ENCODE measurements around the gene RAB10. TPM values are rescaled to one million over a fixed set of nuclear protein-coding genes. Genes with fewer than 3 reads are reported as not detected.

RAB10 gene
- total RNA-seq, 1 experiment from 2014 or later: 130 TPM

DNA sequence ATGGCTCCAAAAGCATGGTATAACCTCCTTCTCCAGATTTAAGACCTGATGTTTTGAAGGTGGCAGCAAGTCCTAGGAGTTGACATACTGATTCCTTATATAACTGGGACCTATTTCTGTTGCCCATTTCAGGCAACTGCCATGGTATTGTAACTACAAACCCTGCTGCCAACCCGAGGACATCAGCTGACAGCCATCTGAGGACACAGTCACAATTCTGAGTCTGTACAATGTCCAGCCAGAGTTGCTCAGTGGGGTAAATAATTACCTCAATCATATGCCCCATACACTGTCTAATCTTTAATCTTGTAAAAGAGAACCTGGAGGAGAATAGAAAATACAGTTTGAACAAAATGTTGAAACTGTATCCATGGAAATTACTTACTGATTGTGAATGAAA is 130.3 kb downstream of the RAB10 start:
- Histone ChIP-seq H3T11ph (ENCODE audit: low read length) (no peak overlapping the region), H2BK20ac (ENCODE audit: low read depth, low read length, poor library complexity, severe bottlenecking) (no peak overlapping the region), H2BK5ac (ENCODE audit: insufficient read length, low read length) (no peak overlapping the region), H4K8ac (replicated peaks; ENCODE audit: insufficient read length, low read depth, low read length) (no peak overlapping the region), H2BK15ac (ENCODE audit: low read depth, low read length) (no peak overlapping the region), H3K56ac (ENCODE audit: insufficient read length, low read depth, low read length) (no peak overlapping the region), H3K79me1 (ENCODE audit: insufficient read depth, low read depth, low read length, poor library complexity, severe bottlenecking) (no peaks in the 10 kb centered on the region), H3K23ac (ENCODE audit: insufficient read length, low read depth, low read length) (no peak overlapping the region), H3K9me3 (ENCODE audit: control insufficient read depth, low read depth, low read length) (no peaks in the 10 kb centered on the region), H3K79me2 (ENCODE audit: insufficient read depth, low read length) (no peaks in the 10 kb centered on the region), H3K14ac (ENCODE audit: insufficient read depth, low read length) (no peak overlapping the region), H3K4ac (ENCODE audit: low read depth, low read length) (no peak overlapping the region), H4K20me1 (ENCODE audit: control insufficient read depth, insufficient read depth, insufficient read length) (no peaks in the 10 kb centered on the region), H3K27me3 (ENCODE audit: insufficient read depth, low read length) (no peaks in the 10 kb centered on the region), H3K4me2 (ENCODE audit: insufficient read depth, insufficient read length, low read length) (no peak overlapping the region), H4K5ac (ENCODE audit: insufficient read length, low read depth, low read length) (no peak overlapping the region), H2BK12ac (ENCODE audit: insufficient read length, low read depth, low read length) (no peak overlapping the region), H2AK5ac (ENCODE audit: insufficient read length, low read length) (no peak overlapping the region), H2BK120ac (ENCODE audit: low read depth, low read length, poor library complexity, severe bottlenecking) (no peak overlapping the region), H3K23me2 (ENCODE audit: insufficient read length, low read depth, low read length, poor library complexity, severe bottlenecking) (no peaks in the 10 kb centered on the region), H2AFZ (ENCODE audit: low read length) (no peak overlapping the region), H3K4me1 (ENCODE audit: insufficient read depth, low read length) (no peaks in the 10 kb centered on the region), H4K91ac (ENCODE audit: insufficient read length, low read depth, low read length) (no peak overlapping the region), H3K27ac (ENCODE audit: insufficient read length, low read depth, low read length) (no peak overlapping the region), H3K9ac (ENCODE audit: extremely low read depth, insufficient read length, low read length) (no peak overlapping the region), H3K18ac (ENCODE audit: insufficient read length, low read depth, low read length) (no peak overlapping the region)
- H3K9me3 Mint-ChIP-seq: no peaks in the 10 kb centered on the region
- H3K27ac Mint-ChIP-seq: no peak overlapping the region
- H3K27me3 Mint-ChIP-seq (ENCODE audit: low read depth): peaks cover 2% of the 10 kb centered on the region
- TF ChIP-seq, protein P1, sequence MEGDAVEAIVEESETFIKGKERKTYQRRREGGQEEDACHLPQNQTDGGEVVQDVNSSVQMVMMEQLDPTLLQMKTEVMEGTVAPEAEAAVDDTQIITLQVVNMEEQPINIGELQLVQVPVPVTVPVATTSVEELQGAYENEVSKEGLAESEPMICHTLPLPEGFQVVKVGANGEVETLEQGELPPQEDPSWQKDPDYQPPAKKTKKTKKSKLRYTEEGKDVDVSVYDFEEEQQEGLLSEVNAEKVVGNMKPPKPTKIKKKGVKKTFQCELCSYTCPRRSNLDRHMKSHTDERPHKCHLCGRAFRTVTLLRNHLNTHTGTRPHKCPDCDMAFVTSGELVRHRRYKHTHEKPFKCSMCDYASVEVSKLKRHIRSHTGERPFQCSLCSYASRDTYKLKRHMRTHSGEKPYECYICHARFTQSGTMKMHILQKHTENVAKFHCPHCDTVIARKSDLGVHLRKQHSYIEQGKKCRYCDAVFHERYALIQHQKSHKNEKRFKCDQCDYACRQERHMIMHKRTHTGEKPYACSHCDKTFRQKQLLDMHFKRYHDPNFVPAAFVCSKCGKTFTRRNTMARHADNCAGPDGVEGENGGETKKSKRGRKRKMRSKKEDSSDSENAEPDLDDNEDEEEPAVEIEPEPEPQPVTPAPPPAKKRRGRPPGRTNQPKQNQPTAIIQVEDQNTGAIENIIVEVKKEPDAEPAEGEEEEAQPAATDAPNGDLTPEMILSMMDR (conservative IDR thresholded peaks at IDR 0.05): no peak
- no peaks in the 10 kb centered on the region; a peak in 1 of 7 replicates for H3K36me3 Mint-ChIP-seq (ENCODE audit: insufficient read depth in 1 of 3, low read depth in 3 of 3)
- no peak overlapping the region for H3K4me3 Mint-ChIP-seq
- H3K4me1 Mint-ChIP-seq: no peaks in the 10 kb centered on the region
- no peak for DNase-seq
- WGBS (ENCODE audit: extremely low coverage, insufficient read length, low lambda C conversion rate): no CpG with 5 or more reads among the region's 1 CpG

Data from H9 (cell line).